ENCODE data around the gene FIBP.

Gene FIBP

DNA sequence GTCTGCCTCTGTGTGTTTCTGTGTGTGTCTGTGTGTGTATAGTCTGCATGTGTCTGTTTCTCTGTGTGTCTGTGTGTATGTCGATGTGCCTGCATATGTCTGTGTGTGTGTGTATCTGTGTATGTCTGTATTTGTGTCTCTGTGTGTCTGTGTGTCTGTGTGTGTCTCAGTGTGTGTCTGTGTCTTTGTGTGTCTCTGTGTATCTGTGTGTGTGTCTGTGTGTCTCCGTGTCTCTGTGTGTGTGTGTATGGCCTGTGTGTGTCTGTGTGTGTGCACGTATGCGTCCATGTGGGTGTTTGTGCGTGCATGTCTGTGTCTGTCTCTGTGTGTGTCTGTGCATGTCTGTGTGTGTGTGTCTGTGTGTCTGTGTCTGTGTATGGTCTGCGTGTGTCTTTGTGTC is 54.1 kb downstream of the FIBP start:
- TF ChIP-seq, protein P1, sequence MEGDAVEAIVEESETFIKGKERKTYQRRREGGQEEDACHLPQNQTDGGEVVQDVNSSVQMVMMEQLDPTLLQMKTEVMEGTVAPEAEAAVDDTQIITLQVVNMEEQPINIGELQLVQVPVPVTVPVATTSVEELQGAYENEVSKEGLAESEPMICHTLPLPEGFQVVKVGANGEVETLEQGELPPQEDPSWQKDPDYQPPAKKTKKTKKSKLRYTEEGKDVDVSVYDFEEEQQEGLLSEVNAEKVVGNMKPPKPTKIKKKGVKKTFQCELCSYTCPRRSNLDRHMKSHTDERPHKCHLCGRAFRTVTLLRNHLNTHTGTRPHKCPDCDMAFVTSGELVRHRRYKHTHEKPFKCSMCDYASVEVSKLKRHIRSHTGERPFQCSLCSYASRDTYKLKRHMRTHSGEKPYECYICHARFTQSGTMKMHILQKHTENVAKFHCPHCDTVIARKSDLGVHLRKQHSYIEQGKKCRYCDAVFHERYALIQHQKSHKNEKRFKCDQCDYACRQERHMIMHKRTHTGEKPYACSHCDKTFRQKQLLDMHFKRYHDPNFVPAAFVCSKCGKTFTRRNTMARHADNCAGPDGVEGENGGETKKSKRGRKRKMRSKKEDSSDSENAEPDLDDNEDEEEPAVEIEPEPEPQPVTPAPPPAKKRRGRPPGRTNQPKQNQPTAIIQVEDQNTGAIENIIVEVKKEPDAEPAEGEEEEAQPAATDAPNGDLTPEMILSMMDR (IDR thresholded peaks at IDR 0.05; ENCODE audit: low read depth, low read length): no peak
- H3K4me3 ChIP-seq (replicated peaks in 1 of 2; ENCODE audit: low read depth in 2 of 2, low read length in 2 of 2): peak overlapping the region; percentile 64 to 73
- no peak for DNase-seq (ENCODE audit: low read depth in 2 of 2)
